Left lung (tissue), 10 donors: ENCODE results near the gene CEMIP2. TPM values are rescaled to one million over a fixed set of nuclear protein-coding genes. Genes with fewer than 3 reads are reported as not detected.
A peak's percentile ranks its signal among the peaks of the same experiment; 100 is the strongest.

ENCODE experiments used
- ATAC-seq: fragments of 200-7000 bp; cut with Tn5 transposase; one replicate; pipeline ENCODE4 v1.9.1; 2020; ENCODE audit warnings: moderate library complexity
- DNase-seq, 4 donors: peaks; one replicate each; pipeline ENCODE4 v3.0.0-alpha.2; 2013 to 2020
- H3K27ac ChIP-seq, 2 donors: fragments of 200-600 bp; sonication (generic) in 1 of 2; one replicate each; pipeline versions ENCODE4 v1.5.0 to v1.8.0; 2020 to 2021
- H3K27me3 ChIP-seq, 2 donors: fragments of 200-600 bp; sonication (generic) in 1 of 2; one replicate each; pipeline versions ENCODE4 v1.5.0 to v1.8.0; 2020 to 2021
- H3K36me3 ChIP-seq, 2 donors: fragments of 200-600 bp; sonication (generic) in 1 of 2; one replicate each; pipeline versions ENCODE4 v1.5.0 to v1.8.0; 2020 to 2021
- H3K4me1 ChIP-seq, 2 donors: fragments of 200-600 bp; one replicate each; pipeline ENCODE4 v1.8.0; 2021
- H3K4me3 ChIP-seq, 2 donors: fragments of 200-600 bp; sonication (generic) in 1 of 2; one replicate each; pipeline versions ENCODE4 v1.5.0 to v1.8.0; 2020 to 2021; ENCODE audit warnings: mild to moderate bottlenecking in 1 of 2
- H3K9me3 ChIP-seq, 2 donors: fragments of 200-600 bp; sonication (generic) in 1 of 2; one replicate each; pipeline versions ENCODE4 v1.5.0 to v1.8.0; 2020 to 2021
- CTCF ChIP-seq, 2 donors: fragments of 200-600 bp; sonication (generic) in 1 of 2; IDR thresholded peaks; one replicate each; pipeline versions ENCODE4 v1.5.0 to v1.8.0; 2021; ENCODE audit warnings: antibody characterized with exemption in 2 of 2
- intact Hi-C, 2 donors: fragments of 100-400 bp; cut with DNase I; formaldehyde crosslinking; loops; one replicate each; pipeline versions ENCODE4 v1.11.2 to v1.14.2; 2022
- polyA plus RNA-seq, 6 donors: library from polyadenylated mRNA; unstranded; fragments of 120-200 nt; gene quantifications; one replicate each; pipeline ENCODE4 v1.2.1, GENCODE V29; 2013; ENCODE audit not compliant: insufficient read length in 6 of 6
- total RNA-seq, 2 donors: library from RNA; stranded (reverse); fragmentation: NEBNext Ultra II Directional; extraction: Animal tissue kit (Norgen Biotek cat#: 25700); gene quantifications; one replicate each; pipeline ENCODE4 v1.2.1, GENCODE V29; 2021
- donor health status: DM: no; HTN: yes; CAD: no.
- donor health status: DM: no; HTN: no; CAD: no.

Gene CEMIP2
- total and polyA plus RNA-seq, 8 donors, result 48.0 to 111 (median 54.4) TPM

- Histone ChIP-seq H3K4me1 (peaks cover 0 to 45% of the 10 kb centered on the region in 2 donors), H3K27ac (peak overlapping the region in 1 of 2 donors; percentile 70), H3K36me3 (peaks cover 0 to 83% of the 10 kb centered on the region in 2 donors), H3K9me3 (no peaks in the 10 kb centered on the region), H3K27me3 (no peaks in the 10 kb centered on the region), H3K4me3 (no peak overlapping the region)
- intact Hi-C loops, result no loop called here
- no peak for DNase-seq
- no peak for TF ChIP-seq CTCF (IDR thresholded peaks at IDR 0.05)
- ATAC-seq, result no peak
Observed at GRCh38 chr9:71690063-71690688, 78.1 kb downstream of the CEMIP2 start.

GRCh38 chr9:71687676-71688075 lies 80.6 kb downstream of the CEMIP2 start:
- H3K36me3 ChIP-seq, result peaks cover 0 to 80% of the 10 kb centered on the region in 2 donors
- no peak for ATAC-seq
- H3K27ac ChIP-seq, result no peak overlapping the region
- no peaks in the 10 kb centered on the region for H3K27me3 ChIP-seq
- H3K9me3 ChIP-seq, result no peaks in the 10 kb centered on the region
- intact Hi-C loops, result no loop called here
- no peak for DNase-seq
- H3K4me1 ChIP-seq, result peaks cover 0 to 52% of the 10 kb centered on the region in 2 donors
- H3K4me3 ChIP-seq, result no peak overlapping the region
- TF ChIP-seq CTCF (IDR thresholded peaks at IDR 0.05), result no peak

GRCh38 chr9:71685988-71686387 lies 82.3 kb downstream of the CEMIP2 start:
- Histone ChIP-seq H3K4me1 (peaks cover 3 to 50% of the 10 kb centered on the region in 2 donors), H3K4me3 (no peak overlapping the region), H3K9me3 (no peaks in the 10 kb centered on the region), H3K36me3 (peaks cover 0 to 68% of the 10 kb centered on the region in 2 donors), H3K27me3 (no peaks in the 10 kb centered on the region), H3K27ac (no peak overlapping the region)
- DNase-seq (no peak), ATAC-seq (no peak)
- intact Hi-C loops, result no loop called here
- TF ChIP-seq CTCF (IDR thresholded peaks at IDR 0.05), result no peak

GRCh38 chr9:71685394-71685793 lies 82.9 kb downstream of the CEMIP2 start:
- no peak for ATAC-seq
- peaks cover 8 to 49% of the 10 kb centered on the region in 2 donors for H3K4me1 ChIP-seq
- H3K27ac ChIP-seq, result no peak overlapping the region
- no peak for DNase-seq
- no peaks in the 10 kb centered on the region for H3K27me3 ChIP-seq
- H3K36me3 ChIP-seq, result peaks cover 0 to 63% of the 10 kb centered on the region in 2 donors
- intact Hi-C loops, result no loop called here
- H3K9me3 ChIP-seq, result no peaks in the 10 kb centered on the region
- TF ChIP-seq CTCF (IDR thresholded peaks at IDR 0.05), result no peak
- H3K4me3 ChIP-seq, result no peak overlapping the region

- Histone ChIP-seq H3K4me1 (peaks cover 16 to 48% of the 10 kb centered on the region in 2 donors), H3K36me3 (peaks cover 0 to 55% of the 10 kb centered on the region in 2 donors), H3K27ac (peak overlapping the region in 1 of 2 donors; percentile 20), H3K4me3 (no peak overlapping the region), H3K27me3 (no peaks in the 10 kb centered on the region), H3K9me3 (no peaks in the 10 kb centered on the region)
- intact Hi-C loops, result no loop called here
- TF ChIP-seq CTCF (IDR thresholded peaks at IDR 0.05), result no peak
- ATAC-seq, result no peak
- DNase-seq, result no peak
Observed at GRCh38 chr9:71684566-71684965, 83.7 kb downstream of the CEMIP2 start.
